Muscle layer of colon (tissue), 2 donors: ENCODE results near the gene DISC1.
"Not testable (repeated sequence)": the region's sequence is repeated elsewhere in the genome, so short reads cannot be mapped to it uniquely, and the experiment has no call there.

Experiments used
- H3K27ac ChIP-seq: one replicate; pipeline ENCODE4 v1.7.0; 2013; ENCODE audit warnings: low read depth, mild to moderate bottlenecking, low read length, moderate library complexity
- H3K27me3 ChIP-seq, 2 donors: one replicate each; pipeline ENCODE4 v1.7.0; 2013; ENCODE audit warnings: low read length in 2 of 2, mild to moderate bottlenecking in 2 of 2; ENCODE audit not compliant: insufficient read depth in 2 of 2, control insufficient read depth in 1 of 2
- H3K36me3 ChIP-seq: one replicate; pipeline ENCODE4 v1.7.0; 2013; ENCODE audit warnings: mild to moderate bottlenecking, low read length; ENCODE audit not compliant: insufficient read depth
- H3K4me1 ChIP-seq: one replicate; pipeline ENCODE4 v1.7.0; 2013; ENCODE audit warnings: mild to moderate bottlenecking, low read length; ENCODE audit not compliant: insufficient read depth
- H3K4me3 ChIP-seq, 2 donors: one replicate each; pipeline ENCODE4 v1.7.0; 2013; ENCODE audit warnings: low read length in 2 of 2, low read depth in 1 of 2, mild to moderate bottlenecking in 1 of 2, moderate library complexity in 1 of 2
- H3K9ac ChIP-seq: one replicate; pipeline ENCODE4 v1.7.0; 2013; ENCODE audit warnings: low read length
- H3K9me3 ChIP-seq: one replicate; pipeline ENCODE4 v1.7.0; 2013; ENCODE audit warnings: mild to moderate bottlenecking, low read length
- donor health status: abdominal sarcoma.
- donor health status: Adenocarcinoma of cecum.

DISC1 gene

DNA sequence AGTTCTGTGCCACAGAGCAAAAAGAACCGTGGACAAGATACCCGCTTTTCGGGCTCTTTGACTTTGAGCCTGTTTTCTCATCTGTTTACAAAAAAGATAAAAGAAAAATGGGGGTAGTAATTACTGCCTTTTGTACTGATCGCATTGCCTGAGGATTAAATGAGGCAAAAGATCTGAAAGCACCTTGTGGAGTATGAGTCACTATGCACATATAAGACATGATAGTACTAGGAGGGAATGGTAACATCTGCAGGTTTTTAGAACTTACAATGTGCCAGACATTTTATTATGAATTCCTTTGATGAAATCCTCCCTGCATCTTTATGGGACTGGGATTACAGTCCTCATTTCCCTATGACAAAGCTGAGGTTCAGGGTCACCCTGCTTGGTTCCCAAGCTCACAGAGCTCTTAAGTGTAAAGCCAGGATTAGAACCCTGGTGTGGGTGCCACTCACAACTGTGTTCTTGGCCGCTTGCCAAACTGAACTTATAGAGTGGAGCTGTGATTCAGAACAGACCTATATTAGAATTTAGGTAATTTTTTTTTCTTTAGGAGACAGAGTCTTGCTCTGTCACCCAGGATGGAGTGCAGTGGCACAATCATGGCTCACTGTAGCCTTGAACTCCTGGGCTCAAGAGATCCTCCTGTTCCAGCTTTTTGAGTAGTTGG is 1.8 kb downstream of the DISC1 start:
- Histone ChIP-seq H3K9ac (no peak overlapping the region), H3K4me3 (no peak overlapping the region), H3K9me3 (no peaks in the 10 kb centered on the region), H3K36me3 (no peaks in the 10 kb centered on the region), H3K4me1 (peaks cover 6% of the 10 kb centered on the region), H3K27ac (no peak overlapping the region), H3K27me3 (peaks cover 0 to 6% of the 10 kb centered on the region in 2 donors)

DNA sequence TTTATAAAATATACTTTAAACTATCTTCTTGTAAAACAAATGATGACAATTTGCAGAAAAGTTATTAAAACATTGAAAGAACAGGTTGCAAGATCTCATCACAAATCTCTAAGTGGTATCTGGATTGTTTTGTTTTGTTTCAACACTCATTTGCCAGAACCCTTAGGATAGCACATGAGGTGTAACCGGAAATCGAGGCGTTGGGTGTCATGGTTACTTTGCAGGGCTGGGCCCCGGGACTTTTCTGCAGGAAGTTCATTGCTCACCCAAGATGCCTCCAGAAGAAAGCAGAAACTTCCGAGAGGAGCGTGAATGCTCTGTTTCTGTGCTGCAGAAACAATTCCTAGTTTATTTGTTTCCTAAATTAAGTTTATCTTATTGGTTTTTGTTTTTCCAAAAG is 2.5 kb downstream of the DISC1 start:
- H3K27ac ChIP-seq: no peak overlapping the region
- no peaks in the 10 kb centered on the region for H3K36me3 ChIP-seq
- no peaks in the 10 kb centered on the region for H3K9me3 ChIP-seq
- no peak overlapping the region for H3K4me3 ChIP-seq
- no peak overlapping the region for H3K9ac ChIP-seq
- peaks cover 0 to 6% of the 10 kb centered on the region in 2 donors for H3K27me3 ChIP-seq
- peaks cover 6% of the 10 kb centered on the region for H3K4me1 ChIP-seq

- Histone ChIP-seq H3K9ac (no peak overlapping the region), H3K27ac (no peak overlapping the region), H3K27me3 (peaks cover 0 to 6% of the 10 kb centered on the region in 2 donors), H3K4me1 (peaks cover 6% of the 10 kb centered on the region), H3K36me3 (no peaks in the 10 kb centered on the region), H3K9me3 (no peaks in the 10 kb centered on the region), H3K4me3 (no peak overlapping the region)
Observed at GRCh38 chr1:231630558-231631205, 4.1 kb downstream of the DISC1 start.

- Histone ChIP-seq H3K4me1 (no peaks in the 10 kb centered on the region), H3K9ac (no peak overlapping the region), H3K27me3 (peaks cover 0 to 5% of the 10 kb centered on the region in 2 donors), H3K36me3 (no peaks in the 10 kb centered on the region), H3K4me3 (no peak overlapping the region), H3K27ac (no peak overlapping the region), H3K9me3 (no peaks in the 10 kb centered on the region)
Observed at GRCh38 chr1:231631717-231632116, 5.1 kb downstream of the DISC1 start.

- H3K27me3 ChIP-seq: peaks cover 0 to under 1% of the 10 kb centered on the region in 2 donors
- H3K4me3 ChIP-seq: no peak overlapping the region
- H3K27ac ChIP-seq: no peak overlapping the region
- no peaks in the 10 kb centered on the region for H3K4me1 ChIP-seq
- no peaks in the 10 kb centered on the region for H3K36me3 ChIP-seq
- no peak overlapping the region for H3K9ac ChIP-seq
- H3K9me3 ChIP-seq: no peaks in the 10 kb centered on the region
Observed at GRCh38 chr1:231632119-231632518, 5.5 kb downstream of the DISC1 start.

DNA sequence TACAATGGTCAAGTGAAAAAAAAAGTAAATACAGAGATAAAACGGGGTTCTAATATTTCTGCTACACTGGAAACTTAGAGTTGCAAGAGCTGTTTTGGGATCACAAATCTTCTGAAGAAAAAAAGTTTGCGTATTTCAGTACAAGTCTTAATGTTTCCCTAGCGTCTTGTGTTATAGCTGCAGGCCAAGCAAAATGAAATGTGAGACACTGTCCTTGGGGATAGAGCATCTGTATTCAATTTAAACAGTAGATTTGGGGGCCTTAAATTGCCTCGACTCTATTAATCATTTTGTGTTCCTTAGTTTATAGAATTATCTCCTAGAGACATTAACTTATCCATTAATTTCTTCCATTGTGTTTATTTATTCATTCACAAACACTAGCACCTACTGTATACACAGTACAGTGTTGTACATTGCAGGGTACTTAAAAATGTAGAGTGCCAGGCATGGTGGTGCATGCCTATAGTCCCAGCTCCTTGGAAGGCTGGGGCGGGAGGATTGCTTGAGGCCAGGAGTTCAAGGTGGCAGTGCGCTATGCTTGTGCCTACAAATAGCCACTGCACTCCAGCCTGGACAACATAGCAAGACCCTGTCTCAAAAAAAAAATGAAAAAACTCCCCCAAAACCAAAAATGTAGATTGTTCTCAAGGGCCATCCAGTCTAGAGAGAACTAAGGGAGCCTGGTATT is 7.9 kb downstream of the DISC1 start:
- no peaks in the 10 kb centered on the region for H3K36me3 ChIP-seq
- no peak overlapping the region for H3K27ac ChIP-seq
- H3K27me3 ChIP-seq: no peaks in the 10 kb centered on the region
- no peaks in the 10 kb centered on the region for H3K9me3 ChIP-seq
- H3K4me1 ChIP-seq: no peaks in the 10 kb centered on the region
- H3K9ac ChIP-seq: no peak overlapping the region
- H3K4me3 ChIP-seq: no peak overlapping the region

DNA sequence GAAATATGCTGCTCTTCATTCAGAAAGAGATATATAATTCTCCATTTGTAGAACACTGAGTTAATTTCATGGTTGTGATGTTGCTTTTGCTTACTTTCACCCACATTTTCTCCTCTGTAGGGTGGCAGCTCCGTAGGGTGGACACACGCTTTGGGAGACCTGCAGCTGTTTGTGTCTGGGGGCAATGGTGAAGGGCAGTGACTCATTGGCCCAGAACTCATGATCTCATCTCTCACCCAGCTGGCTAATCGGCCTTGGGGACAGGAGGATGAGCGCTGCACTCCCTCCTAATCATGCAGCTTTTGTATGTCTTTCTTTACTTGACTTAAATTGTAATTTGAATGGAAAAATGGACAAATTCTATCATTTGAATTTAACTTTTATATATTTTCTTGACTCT is 9.6 kb downstream of the DISC1 start:
- Histone ChIP-seq H3K9me3 (no peaks in the 10 kb centered on the region), H3K36me3 (no peaks in the 10 kb centered on the region), H3K4me1 (no peaks in the 10 kb centered on the region), H3K27ac (no peak overlapping the region), H3K9ac (no peak overlapping the region), H3K4me3 (no peak overlapping the region), H3K27me3 (no peaks in the 10 kb centered on the region)

DNA sequence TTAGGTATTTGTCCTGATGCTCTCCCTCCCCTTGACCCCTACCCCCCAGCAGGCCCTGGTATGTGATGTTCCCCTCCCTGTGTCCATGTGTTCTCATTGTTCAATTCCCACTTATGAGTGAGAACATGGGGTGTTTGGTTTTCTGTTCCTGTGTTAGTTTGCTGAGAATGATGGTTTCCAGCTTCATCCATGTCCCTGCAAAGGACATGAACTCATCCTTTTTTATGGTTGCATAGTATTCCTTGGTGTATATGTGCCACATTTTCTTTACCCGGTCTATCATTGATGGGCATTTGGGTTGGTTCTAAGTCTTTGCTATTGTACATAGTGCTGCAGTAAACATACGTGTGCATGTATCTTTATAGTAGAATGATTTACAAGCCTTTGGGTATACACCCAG is 10.3 kb downstream of the DISC1 start:
- not testable (repeated sequence) for H3K9ac ChIP-seq, H3K27me3 ChIP-seq, H3K36me3 ChIP-seq, H3K4me1 ChIP-seq, H3K27ac ChIP-seq, H3K9me3 ChIP-seq, H3K4me3 ChIP-seq

- no peak overlapping the region for H3K27ac ChIP-seq
- no peaks in the 10 kb centered on the region for H3K27me3 ChIP-seq
- H3K9ac ChIP-seq: no peak overlapping the region
- H3K4me3 ChIP-seq: no peak overlapping the region
- H3K9me3 ChIP-seq: no peaks in the 10 kb centered on the region
- H3K4me1 ChIP-seq: no peaks in the 10 kb centered on the region
- no peaks in the 10 kb centered on the region for H3K36me3 ChIP-seq
Observed at GRCh38 chr1:231638647-231639046, 12.1 kb downstream of the DISC1 start.

GRCh38 chr1:231639819-231640218 is 13.2 kb downstream of the DISC1 start:
- H3K9ac ChIP-seq: no peak overlapping the region
- H3K36me3 ChIP-seq: no peaks in the 10 kb centered on the region
- no peaks in the 10 kb centered on the region for H3K4me1 ChIP-seq
- H3K9me3 ChIP-seq: no peaks in the 10 kb centered on the region
- H3K4me3 ChIP-seq: no peak overlapping the region
- no peak overlapping the region for H3K27ac ChIP-seq
- H3K27me3 ChIP-seq: no peaks in the 10 kb centered on the region

- not testable (repeated sequence) for H3K4me3 ChIP-seq, H3K36me3 ChIP-seq, H3K9ac ChIP-seq, H3K27me3 ChIP-seq, H3K4me1 ChIP-seq, H3K27ac ChIP-seq, H3K9me3 ChIP-seq
Observed at GRCh38 chr1:231641444-231641843, 14.9 kb downstream of the DISC1 start.
